AG04449 (cell line): Measurements from ENCODE around the gene FHOD3.

Experiments
- CTCF ChIA-PET: fragments of 350-600 bp; formaldehyde crosslinking; extraction: SDS; loops from one replicate; lab custom pipeline; 2021; ENCODE audit warnings: antibody characterized with exemption; lab: Yijun Ruan, JAX
- POLR2A ChIA-PET: fragments of 400-600, 350-600 bp; formaldehyde crosslinking; extraction: SDS; loops from one replicate; lab custom pipeline; 2020; ENCODE audit warnings: antibody characterized with exemption, inconsistent platforms; lab: Yijun Ruan, JAX
- DNase-seq: peaks from one replicate; pipeline ENCODE4 v3.0.0-alpha.2; 2010; ENCODE audit warnings: low read depth, low spot score
- H3K4me3 ChIP-seq: 2 replicates; pipeline ENCODE4 v1.5.1; 2011; ENCODE audit warnings: low read depth, mild to moderate bottlenecking, control low read depth, low read length
- TF ChIP-seq, protein P1 (sequence below): IDR thresholded peaks from one replicate; pipeline ENCODE4 v1.5.1; 2011; ENCODE audit warnings: mild to moderate bottlenecking, moderate library complexity, low read length, control low read depth, inconsistent platforms; ENCODE audit not compliant: insufficient read depth; ENCODE audit errors: missing control alignments

Gene FHOD3

DNA sequence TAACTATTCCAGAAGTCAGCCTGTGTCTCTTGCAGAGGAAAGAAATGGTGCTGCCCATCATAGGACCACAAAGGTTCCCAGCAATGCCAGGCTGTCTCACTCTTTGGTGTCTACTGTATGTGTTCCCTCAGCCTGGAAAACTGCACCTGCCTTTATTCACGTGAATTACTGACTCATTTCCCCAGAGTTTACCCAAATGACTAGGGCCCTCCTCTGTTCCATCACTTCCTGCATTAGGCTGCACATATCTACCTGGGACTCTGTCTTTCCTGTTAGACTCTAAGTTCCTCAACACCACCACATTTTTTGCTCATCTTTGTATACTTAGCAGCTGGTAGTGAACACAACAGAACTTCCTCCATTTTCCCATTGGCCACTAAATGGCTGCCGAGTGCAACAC lies 188.3 kb downstream of the FHOD3 start:
- ChIA-PET CTCF (no interaction called here), POLR2A (no interaction called here)
- H3K4me3 ChIP-seq, result no peak overlapping the region
- DNase-seq, result no peak
- TF ChIP-seq, protein P1, sequence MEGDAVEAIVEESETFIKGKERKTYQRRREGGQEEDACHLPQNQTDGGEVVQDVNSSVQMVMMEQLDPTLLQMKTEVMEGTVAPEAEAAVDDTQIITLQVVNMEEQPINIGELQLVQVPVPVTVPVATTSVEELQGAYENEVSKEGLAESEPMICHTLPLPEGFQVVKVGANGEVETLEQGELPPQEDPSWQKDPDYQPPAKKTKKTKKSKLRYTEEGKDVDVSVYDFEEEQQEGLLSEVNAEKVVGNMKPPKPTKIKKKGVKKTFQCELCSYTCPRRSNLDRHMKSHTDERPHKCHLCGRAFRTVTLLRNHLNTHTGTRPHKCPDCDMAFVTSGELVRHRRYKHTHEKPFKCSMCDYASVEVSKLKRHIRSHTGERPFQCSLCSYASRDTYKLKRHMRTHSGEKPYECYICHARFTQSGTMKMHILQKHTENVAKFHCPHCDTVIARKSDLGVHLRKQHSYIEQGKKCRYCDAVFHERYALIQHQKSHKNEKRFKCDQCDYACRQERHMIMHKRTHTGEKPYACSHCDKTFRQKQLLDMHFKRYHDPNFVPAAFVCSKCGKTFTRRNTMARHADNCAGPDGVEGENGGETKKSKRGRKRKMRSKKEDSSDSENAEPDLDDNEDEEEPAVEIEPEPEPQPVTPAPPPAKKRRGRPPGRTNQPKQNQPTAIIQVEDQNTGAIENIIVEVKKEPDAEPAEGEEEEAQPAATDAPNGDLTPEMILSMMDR, result no peak

- no peak overlapping the region for H3K4me3 ChIP-seq
- no peak for DNase-seq
- POLR2A ChIA-PET, result no interaction called here
- CTCF ChIA-PET, result no interaction called here
- TF ChIP-seq, protein P1, result no peak
Measured at GRCh38 chr18:36488131-36488530, 190.6 kb downstream of the FHOD3 start.

GRCh38 chr18:36490897-36491296 lies 193.4 kb downstream of the FHOD3 start:
- ChIA-PET POLR2A (no interaction called here), CTCF (no interaction called here)
- DNase-seq, result no peak
- H3K4me3 ChIP-seq, result no peak overlapping the region
- TF ChIP-seq, protein P1, result no peak

DNA sequence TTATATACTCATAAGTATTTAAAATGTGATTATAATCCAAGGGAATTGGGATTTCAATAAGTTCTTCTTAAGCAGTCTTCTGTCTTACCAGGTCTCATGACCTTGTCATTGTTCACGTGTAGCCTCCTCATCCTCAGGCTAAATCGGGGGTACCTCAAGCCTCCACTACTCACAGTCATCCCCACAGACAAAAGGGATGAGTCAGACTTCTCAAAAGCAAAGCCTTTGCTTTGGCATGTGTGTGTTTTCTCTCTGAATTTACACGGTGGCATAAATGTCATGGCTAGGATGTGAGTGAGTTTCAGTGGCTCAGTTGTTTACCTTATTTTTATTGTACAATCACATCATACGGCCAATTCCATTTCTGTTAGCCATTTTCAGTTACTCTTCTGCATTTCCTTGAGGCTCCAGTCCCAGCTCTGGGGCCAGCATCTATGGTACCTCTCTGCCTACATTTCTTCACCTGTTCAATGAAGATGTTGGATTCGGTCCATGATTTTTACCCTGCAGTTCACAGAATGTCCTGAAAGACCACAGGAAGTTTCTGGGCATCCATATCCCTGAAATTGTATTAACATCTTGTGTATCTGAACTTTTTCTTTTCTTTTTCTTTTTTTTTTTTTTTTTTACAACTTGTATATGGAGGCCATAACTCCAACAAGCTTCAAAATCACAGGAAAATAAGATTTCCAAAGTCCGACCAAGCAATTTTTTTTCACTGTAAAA lies 195.3 kb downstream of the FHOD3 start:
- ChIA-PET POLR2A (no interaction called here), CTCF (no interaction called here)
- TF ChIP-seq, protein P1, result no peak
- DNase-seq, result no peak
- no peak overlapping the region for H3K4me3 ChIP-seq

- no peak overlapping the region for H3K4me3 ChIP-seq
- TF ChIP-seq, protein P1, result no peak
- ChIA-PET CTCF (no interaction called here), POLR2A (no interaction called here)
- DNase-seq, result no peak
Measured at GRCh38 chr18:36493349-36494159, 196.0 kb downstream of the FHOD3 start.

DNA sequence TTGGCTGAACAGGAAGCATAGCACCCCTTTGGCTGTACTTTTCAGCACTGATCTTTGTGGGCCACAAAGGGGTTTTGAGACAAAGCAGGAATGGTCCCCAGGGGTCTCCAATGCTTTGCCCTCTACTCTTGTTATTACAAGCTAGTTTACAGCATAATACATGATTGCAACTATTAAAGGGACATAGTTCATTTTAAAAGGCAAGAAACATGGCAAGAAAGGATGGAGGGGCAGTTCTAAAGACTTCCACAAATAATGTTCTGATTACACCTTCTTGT lies 196.6 kb downstream of the FHOD3 start:
- H3K4me3 ChIP-seq, result no peak overlapping the region
- POLR2A ChIA-PET, result no interaction called here
- CTCF ChIA-PET, result interaction anchor here (1.0 to 2.3 kb wide), 2 partner anchors 26 to 79 kb away, joined by 3 to 5 read pairs; no protein-coding TSS in a partner anchor
- TF ChIP-seq, protein P1, result no peak
- DNase-seq, result no peak
